ENCODE data around the gene REN.

Gene REN

GRCh38 chr1:204166219-204166618, at the start of gene REN:
REN (minus strand) TSS chr1:204166337; CDS start chr1:204166293, 44 bp downstream.
- no peak for DNase-seq

DNA sequence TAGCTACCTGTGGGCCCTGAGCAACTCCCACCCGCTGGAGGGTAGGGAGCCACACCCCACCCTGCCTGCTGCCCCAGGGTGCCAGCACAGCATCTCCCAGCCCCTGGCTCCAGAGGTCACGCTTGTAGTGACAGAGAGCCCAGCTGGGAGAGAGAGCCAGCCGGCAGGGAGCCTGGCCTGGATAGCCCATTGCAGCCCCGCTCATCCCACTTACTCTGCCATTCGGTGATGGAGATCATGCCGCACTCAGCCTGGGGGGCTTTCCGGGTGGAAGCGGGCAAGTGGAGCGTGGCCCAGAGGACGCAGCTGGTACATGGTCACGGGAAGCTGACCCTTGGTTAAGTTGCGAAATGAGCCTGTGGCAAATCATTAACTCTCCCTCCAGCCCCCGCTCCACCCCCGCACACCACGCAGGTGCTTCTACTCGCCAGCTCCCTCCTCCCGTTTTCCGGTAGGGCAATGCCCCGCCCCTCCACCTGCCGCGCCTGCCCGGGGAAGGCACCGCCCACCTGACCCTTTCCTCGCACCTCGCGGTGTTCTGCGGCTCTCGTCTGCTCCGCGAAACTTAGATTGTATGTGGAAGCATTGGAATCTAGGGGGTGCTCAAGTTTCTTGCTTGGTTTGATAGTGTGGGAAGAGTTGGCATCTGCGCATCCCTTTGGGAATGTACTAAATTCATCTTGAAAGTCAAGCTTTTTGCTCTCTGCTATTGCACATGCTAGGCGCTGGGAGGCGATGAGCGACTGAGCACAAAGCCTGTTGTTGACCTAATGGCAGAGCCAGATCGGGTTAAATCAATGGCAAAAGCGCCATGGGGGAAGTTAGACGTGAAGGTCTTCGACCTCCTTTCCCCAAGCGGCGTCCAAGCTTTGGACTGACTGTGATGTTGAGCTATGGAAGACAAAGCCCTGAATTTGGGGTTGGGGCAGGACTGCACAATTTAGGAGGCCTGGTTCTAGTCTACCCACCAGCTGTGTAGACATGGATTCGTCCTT, 47.8 kb upstream of the REN start, which contains the start of gene GOLT1A:
GOLT1A (minus strand) TSS at position 321 of the 995 bp plus-strand sequence; CDS start at position 239, 82 bp downstream.
- peak; percentile 67 for DNase-seq

- no peak for DNase-seq
Measured at GRCh38 chr1:204212715-204213114, 46.6 kb upstream of the REN start.

- no peak for DNase-seq
Measured at GRCh38 chr1:204211046-204211445, 44.9 kb upstream of the REN start.

GRCh38 chr1:204207136-204207616, 41.0 kb upstream of the REN start:
- DNase-seq = no peak

DNA sequence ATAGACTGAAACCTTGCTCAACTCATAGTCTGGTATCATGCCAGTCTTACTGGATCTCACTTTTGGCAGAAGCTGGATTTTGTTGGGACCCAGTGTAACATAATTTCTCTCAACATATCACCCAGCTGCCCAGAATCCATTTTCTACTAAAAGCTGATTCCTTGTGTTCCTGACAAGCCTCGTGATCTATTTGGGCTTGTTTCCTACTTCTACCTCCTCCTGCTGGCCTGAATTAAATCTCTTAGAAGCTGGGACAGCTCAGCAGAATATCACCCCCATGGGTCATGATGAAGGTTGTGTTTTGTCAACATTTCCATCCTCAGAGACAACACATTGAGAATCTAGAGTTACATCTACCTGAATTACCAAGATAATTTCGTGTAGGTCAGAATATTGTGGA, 40.0 kb upstream of the REN start:
- no peak for DNase-seq

GRCh38 chr1:204205486-204205885, 39.3 kb upstream of the REN start:
- no peak for DNase-seq

GRCh38 chr1:204204944-204205343, 38.8 kb upstream of the REN start:
- no peak for DNase-seq

GRCh38 chr1:204203206-204203767, 37.1 kb upstream of the REN start:
- no peak for DNase-seq

GRCh38 chr1:204202481-204202880, 36.3 kb upstream of the REN start:
- DNase-seq = no peak

DNA sequence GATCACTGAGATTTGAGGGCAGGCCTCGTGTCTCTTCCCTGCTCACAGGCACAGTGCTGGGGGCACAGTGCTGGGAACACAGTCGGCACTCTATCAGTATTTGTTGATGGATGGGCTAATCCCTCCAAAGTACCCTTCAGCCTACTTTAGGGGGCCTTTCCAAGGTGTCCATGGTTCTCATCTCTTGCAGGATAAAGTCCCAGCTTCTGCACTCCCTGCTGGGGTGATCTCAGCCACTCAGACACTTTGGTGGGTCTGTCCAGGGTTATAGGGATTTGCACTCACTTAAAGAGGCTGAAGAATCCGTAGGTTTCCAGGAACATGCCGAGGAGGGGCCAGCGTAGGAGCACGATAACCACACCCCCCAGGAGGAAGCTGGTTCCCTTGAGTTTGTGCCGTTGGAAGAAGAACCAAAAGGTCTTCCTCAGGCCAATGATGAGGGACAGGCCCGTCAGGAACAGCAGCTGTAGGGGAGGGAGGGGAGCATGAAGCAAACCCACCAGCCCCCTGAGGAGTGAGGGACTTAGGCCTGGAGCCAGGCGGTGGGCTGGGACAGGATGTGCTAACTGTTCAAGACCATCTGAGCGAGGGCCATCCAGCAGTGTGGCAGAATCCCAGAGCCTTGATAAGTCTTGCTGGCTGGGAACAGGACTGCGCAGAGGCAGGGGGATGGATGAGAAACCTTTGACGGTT, 35.4 kb upstream of the REN start:
- DNase-seq = no peak

DNA sequence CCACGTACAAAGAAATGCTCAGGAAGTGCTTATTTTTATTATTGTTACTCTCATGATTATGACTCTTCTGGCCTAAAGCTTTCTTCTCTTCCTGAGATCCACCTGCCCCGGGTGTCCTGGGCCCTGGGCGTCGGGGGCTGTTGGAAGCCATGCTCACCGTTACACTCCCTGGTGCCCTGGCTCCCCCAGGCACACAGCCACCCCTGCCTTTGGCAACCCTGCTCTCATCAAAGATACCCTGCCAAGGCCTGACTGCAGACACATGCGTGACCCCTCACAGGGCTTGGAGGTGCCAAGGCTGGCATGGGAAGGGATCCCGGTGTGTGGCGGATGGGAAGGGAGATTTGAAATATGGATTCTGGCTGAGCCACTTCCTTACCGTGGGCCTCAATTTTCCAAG, 33.4 kb upstream of the REN start:
- no peak for DNase-seq

GRCh38 chr1:204198348-204199340, 32.5 kb upstream of the REN start:
- DNase-seq = no peak

- DNase-seq = no peak
Measured at GRCh38 chr1:204197068-204197467, 30.9 kb upstream of the REN start.

- no peak for DNase-seq
Measured at GRCh38 chr1:204196068-204196795, 30.1 kb upstream of the REN start, which contains the start of gene KISS1. KISS1 (minus strand) TSS chr1:204196491; CDS start chr1:204192876, 3,615 bp downstream.

DNA sequence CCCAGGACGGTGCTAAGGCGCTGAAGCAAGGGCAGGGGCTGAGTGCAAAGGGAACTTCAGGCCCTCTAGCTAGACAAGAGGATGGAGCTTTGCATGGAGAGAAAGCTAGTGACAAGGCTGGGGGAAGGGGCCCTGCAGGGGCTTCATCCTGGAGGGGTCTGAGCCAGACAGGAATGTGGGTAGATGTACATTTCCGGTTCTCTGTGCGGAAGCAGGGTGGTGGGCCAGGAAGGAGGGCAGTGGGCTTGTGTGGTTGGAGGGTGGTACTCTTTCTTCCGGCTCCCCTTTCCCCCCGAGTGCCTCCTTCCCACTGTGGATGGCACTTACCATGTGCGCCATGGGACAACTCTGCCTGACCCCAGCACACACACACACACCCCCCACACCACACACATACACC, 28.6 kb upstream of the REN start:
- no peak for DNase-seq

GRCh38 chr1:204194080-204194479, 27.9 kb upstream of the REN start:
- no peak for DNase-seq

- no peak for DNase-seq
Measured at GRCh38 chr1:204192589-204193352, 26.6 kb upstream of the REN start.

DNA sequence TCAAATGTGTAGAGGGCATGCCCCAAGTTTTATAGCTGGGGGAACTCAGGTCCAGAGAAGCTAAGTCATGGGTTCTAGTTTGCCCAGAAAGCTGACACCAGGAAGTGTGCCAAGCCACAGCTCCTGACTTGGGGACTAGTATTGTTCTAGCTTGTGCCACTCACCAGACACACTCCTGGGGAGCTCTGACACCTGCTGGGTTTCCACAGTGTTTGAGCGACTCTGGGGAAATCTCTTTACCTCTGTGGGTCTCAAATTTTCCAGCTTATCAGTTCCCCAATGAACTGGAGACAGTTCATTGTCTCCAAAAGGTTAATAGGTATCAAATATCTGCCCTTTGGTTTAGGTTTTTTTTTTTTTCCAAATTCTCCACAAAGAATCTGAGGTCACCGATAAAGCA, 25.9 kb upstream of the REN start:
- DNase-seq = no peak

GRCh38 chr1:204191456-204191855, 25.3 kb upstream of the REN start:
- DNase-seq = no peak
